NCI-H2227 (cell line): ENCODE data around the gene YTHDC1.
A peak's percentile ranks its signal among the peaks of the same experiment; 100 is the strongest.
"Not testable (repeated sequence)": the region's sequence is repeated elsewhere in the genome, so short reads cannot be mapped to it uniquely, and the experiment has no call there.

Experiments used
- DNase-seq: peaks from one replicate; lab custom pipeline; 2025; ENCODE audit not compliant: unreplicated experiment; lab: John Stamatoyannopoulos, UW

YTHDC1 gene

DNA sequence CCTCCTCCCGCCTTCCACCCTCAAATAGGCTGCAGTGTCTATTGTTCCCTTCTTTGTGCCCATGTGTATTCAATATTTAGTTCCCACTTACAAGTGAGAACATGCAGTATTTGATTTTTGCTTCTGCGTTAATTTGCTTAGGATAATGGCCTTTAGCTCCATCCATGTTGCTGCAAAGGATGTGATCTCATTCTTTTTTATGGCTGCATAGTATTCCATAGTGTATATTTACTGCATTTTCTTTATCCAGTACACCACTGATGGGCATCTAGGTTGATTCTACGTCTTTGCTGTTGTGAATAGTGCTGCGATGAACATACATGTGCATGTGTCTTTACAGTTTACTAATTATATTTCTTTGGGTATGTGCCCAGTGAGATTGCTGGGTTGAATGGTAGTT lies 52.8 kb downstream of the YTHDC1 start:
- no peak for DNase-seq

DNA sequence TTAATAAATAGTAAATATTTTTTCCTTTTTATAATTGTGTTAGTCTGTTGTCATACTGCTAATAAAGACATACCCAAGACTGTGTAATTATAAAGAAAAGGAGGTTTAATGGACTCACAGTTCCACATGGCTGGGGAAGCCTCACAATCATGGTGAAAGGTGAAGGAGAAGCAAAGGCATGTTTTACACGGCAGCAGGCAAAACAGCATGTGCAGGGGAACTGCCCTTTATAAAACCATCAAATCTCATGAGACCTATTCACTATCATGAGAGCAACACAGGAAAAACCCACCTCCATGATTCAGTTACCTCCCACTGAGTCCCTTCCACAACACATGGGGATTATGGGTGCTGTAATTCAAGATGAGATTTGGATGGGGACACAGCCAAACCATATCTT lies 58.6 kb downstream of the YTHDC1 start:
- DNase-seq: no peak

DNA sequence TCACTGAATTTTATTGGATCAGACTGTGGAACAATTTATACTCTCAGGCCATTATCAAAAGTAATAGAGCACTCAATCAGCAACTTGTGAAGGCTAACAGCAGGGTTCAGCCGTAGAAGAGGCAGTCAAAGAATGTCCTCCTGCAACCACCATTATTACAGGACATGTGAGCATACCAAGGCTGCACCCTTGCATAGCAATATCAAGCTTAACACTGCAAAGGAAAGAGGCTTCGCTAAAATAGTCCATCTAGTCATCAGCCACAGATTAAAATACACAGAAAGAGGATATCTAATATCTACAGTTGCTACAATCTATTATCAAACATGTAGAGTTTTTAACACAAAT lies 61.5 kb downstream of the YTHDC1 start:
- DNase-seq: no peak

DNA sequence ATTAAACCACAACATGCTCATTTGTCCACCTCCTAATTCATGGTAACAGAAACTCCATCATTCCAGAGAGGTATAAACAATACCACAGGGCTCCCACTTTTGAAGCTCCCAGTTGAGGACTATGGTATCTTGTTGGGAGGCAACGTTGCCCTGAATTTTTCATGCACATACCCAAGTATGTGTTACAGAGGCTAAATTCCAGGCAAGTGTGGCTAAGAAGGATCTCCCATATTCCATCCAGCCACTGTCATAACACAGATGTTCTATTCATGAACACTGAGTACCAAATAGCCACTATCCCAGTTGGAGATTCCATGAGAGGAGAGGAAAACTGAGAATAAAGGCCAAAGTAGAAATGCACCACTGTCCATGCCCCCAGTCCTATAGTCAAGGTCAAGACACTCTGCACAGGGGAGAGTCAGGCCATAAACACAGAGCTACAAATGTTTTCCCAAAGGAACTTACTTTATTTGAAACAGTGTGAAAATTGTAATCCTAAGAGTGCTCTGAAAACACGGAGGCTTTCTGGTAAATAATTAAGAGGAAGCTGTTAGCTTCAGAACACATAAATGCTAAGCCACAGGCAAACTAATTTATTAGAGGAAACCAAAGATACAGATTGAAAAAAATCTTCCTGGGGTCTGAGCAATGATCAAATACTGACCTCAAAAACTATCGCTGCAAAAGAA lies 62.0 kb downstream of the YTHDC1 start:
- no peak for DNase-seq

DNA sequence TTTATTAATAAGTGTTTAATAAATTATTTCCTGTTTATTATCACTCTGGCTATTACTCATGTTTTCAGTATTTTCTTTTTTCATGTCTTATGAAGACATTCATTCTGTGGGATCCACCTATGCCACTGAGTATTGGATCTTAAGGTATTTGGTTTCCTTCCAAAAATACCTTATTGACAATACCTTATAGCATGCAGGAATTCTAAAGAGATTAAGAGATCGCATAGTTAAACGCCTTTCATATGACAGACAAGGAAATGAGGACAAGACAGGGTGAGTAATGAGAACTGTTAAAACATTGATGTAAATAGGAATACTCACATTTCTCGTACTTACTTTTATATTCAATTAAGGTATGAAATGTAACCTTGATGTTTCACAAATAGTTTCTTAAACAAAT lies 66.2 kb downstream of the YTHDC1 start:
- no peak for DNase-seq

DNA sequence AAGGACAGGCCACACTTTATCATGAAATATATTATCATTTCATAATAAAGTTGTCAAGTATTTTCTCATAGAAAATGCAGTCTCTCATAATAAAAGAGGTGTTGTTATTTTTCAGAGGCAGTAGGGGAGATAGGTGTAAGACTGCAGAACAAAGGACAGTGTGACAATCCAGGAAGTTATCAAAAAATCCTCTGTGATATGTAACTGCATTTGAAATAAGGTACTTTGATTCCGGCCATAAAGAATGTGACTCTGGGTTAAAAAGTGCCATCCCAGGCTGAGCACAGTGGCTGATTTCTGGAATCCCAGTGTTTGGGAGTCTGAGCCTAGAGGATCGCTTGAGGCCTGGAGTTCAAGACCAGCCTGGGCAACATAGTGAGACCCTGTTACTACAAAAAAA lies 66.8 kb downstream of the YTHDC1 start:
- no peak for DNase-seq

DNA sequence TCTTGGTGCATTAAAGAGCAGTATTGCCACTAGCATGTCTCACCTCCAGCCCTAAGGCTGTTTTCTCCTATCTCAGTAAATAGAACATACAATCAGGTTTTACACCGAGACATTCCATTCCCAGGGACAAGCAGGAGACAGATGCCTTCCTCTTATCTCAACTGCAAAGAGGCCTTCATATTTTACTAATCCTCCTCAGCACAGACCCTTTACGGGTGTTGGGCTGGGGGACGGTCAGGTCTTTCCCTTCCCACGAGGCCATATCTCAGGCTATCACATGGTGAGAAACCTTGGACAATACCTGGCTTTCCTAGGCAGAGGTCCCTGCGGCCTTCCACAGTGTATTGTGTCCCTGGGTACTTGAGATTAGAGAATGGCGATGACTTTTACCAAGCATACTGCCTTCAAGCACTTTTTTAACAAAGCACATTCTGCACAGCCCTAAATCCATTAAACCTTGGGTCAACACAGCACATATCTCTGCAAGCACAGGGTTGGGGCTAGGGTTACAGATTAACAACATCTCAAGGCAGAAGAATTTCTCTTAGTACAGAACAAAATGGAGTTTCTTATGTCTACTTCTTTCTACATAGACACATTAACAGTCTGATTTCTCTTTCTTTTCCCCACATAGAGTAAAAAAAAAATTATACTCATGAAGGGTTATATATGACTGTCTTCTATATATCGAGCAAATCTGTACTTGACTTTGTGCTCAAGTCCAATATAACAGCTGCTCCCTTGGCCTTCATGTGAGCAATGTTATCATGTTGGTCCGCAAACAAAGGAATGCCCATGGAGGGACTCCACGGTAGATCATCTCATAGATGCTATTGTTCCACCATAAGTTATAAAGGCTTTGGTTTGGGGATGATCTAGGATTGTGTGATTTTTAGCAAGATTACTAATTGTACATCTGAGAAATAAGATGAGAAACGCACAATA lies 67.8 kb downstream of the YTHDC1 start:
- not testable (repeated sequence) for DNase-seq

DNA sequence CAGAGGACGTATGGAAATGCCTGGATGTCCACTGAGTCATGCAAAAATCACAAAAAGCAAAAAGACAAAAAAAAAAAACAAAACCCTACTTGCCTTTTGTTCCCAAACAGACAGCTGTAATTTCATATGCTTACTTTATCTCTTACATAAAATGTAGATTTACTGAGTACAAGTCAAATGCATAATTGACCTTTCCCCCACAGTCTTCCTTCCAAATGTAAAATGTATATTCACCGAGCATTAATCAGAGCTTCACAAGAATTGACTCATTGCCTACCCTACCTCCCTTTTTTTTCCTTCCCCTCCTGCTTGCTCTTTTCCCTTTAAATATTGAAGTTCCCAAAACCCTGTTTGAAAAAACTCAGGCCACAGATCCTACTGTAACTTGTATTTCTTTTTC lies 71.9 kb downstream of the YTHDC1 start:
- DNase-seq: no peak

DNA sequence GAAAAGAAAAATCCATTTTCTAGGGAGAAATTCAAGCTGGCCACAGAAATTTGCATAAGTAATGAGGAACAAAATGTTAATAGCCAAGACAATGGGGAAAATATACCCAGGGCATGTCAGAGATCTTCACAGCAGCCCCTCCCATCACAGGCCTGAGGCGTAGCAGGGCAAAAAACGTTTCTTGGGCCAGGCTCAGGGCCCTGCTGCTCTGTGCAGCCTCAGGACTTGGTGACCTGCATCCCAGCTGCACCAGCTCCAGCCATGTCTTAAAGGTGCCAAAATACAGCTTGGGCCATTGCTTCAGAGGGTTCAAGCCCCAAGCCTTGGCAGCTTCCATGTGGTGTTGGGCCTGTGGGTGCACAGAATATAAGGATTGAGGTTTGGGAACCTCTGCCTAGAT lies 72.3 kb downstream of the YTHDC1 start:
- no peak for DNase-seq

DNA sequence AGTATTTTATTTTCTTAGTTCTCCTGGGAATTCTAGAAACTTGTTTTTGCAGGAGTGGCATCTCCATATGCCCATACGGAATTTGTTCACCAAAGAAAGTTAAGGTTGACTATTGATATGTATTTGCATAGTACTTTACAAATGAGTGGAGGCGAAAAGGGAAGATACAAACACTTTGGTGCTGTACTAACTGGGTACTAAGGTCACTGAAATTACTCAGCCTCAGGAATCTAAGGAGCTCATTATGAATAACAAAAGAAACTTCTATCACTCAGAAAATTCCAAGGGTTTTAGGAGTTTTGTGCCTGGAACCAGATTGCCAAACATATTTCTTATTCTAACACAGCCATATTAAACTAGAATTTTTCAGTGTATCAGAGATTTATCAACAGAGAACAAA lies 77.0 kb downstream of the YTHDC1 start:
- no peak for DNase-seq

DNA sequence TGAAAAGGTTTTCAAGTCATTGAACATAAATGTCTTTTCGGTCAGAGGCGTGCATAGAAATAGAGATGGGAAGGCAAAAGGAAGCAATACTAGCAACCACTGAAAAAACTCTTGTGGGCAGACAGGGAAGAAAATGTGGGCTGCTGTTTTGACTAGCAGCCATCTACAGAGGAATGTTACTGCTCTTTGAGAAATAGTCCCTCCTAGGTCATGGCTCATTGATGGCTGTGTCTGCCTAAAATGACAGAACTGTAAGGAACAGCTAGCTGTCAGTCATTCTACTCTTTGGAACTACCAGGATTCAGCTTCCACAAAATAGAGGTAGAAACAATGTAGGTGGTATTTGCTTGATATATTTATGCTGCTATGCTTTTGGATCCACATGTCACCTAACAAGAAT lies 77.5 kb downstream of the YTHDC1 start:
- DNase-seq: no peak

DNA sequence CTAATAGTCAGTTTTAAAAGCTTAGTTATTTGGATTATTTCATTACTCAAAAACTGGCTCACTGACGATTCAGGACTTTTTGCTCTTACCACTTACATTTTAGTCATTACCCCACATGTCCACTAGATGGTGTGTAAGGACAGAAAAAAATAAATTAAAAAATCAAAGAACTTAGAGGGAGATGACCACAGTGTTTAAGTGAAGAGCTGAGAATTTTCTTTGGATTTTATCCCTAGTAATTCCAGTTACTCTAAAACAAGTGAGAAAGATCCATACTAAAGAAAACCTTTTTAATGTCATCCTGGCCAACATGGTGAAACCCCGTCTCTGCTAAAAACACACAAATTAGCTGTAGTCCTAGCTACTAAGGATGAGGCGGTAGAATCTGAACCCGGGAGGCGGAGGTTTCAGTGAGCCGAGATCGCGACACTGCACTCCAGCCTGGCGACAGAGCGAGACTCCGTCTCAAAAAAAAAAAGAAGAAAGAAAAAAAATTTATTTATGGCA lies 78.0 kb downstream of the YTHDC1 start:
- DNase-seq: peak; percentile 26

DNA sequence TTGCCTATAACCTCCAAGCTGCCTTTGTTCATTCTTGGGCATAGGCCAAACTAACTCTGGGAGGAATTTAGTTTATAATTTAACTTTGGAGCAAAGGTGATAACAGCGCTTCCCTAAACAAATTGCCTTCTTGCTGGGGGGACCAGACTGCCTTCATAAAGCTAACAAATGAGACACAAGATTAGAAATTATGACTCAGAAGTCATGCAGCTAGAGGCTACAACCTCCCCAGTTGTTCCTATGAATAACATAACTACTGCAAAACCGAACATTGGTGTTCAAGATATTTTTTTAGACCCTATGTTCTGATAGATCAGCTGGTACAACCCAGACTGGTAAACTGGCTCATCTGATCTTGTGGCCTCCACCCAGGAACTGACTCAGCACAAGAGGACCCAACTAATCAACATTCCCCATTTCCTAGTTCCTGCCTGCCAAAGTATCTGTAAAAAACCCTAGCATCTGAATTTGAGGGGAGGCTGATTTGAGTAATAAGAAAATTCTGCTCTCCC lies 82.4 kb downstream of the YTHDC1 start:
- no peak for DNase-seq

DNA sequence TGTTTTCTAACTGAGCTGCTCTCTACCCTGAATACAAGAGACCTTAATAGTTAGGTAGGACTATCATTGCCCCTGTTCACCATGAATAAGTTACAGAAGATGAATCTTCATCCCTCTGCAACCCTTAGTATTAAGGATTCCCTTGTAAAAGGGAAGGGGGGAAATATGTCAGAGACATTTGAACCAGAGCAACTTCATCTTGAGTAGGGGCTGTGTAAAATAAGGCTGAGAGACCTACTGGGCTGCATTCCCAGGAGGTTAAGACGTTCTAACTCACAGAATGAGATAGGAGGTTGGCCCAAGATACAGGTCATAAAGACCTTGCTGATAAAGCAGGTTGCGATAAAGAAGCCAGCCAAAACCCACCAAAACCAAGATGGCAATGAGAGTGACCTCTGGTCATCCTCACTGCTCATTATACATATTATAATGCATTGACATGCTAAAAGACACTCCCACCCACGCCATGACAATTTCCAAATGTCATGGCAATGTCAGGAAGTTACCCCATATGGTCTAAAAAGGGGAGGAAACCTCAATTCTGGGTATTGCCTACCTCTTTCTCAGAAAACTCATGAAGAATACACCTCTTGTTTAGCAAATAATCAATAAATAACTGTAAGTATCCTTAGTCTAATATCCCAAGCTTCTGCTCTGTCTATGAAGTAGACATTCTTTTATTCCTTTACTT lies 84.9 kb downstream of the YTHDC1 start:
- DNase-seq: no peak
